Fibroblast of lung (primary cell): ENCODE results near the gene AOC3. TPM values are rescaled to one million over a fixed set of nuclear protein-coding genes. Genes with fewer than 3 reads are reported as not detected.

ENCODE experiments used
- DNase-seq, 2 donors: peaks; one replicate each; pipeline versions ENCODE4 v3.0.0 to v3.0.0-alpha.2; 2010; ENCODE audit warnings: low read depth in 2 of 2
- H2AFZ ChIP-seq: 2 replicates; pipeline ENCODE4 v1.5.1; 2012; ENCODE audit warnings: low read length, control low read depth, inconsistent platforms
- H3K27ac ChIP-seq: 2 replicates; pipeline ENCODE4 v1.5.1; 2011; ENCODE audit warnings: low read length, control low read depth; ENCODE audit not compliant: insufficient read depth
- H3K27me3 ChIP-seq: 2 replicates; pipeline ENCODE4 v1.5.1; 2011; ENCODE audit warnings: mild to moderate bottlenecking, low read length; ENCODE audit not compliant: control insufficient read depth, insufficient read depth
- H3K36me3 ChIP-seq: 2 replicates; pipeline ENCODE4 v1.5.1; 2011; ENCODE audit warnings: low read length; ENCODE audit not compliant: control insufficient read depth, insufficient read depth
- H3K4me1 ChIP-seq: 2 replicates; pipeline ENCODE4 v1.5.1; 2011; ENCODE audit warnings: low read length; ENCODE audit not compliant: control insufficient read depth, insufficient read depth; ENCODE audit errors: extremely low read depth
- H3K4me2 ChIP-seq: 2 replicates; pipeline ENCODE4 v1.5.1; 2011; ENCODE audit warnings: low read length, control low read depth; ENCODE audit not compliant: insufficient read depth; ENCODE audit errors: extremely low read depth
- H3K4me3 ChIP-seq, 4 experiments: fragments of 200-600 bp in 1 of 4; sonication (generic) in 1 of 4; replicated peaks in 1 of 4; 2 replicates each; pipeline ENCODE4 v1.5.1; 2011 to 2016; ENCODE audit warnings: low read length in 4 of 4, low read depth in 3 of 4, mild to moderate bottlenecking in 3 of 4, control low read depth in 2 of 4, inconsistent platforms in 1 of 4, mixed read lengths in 1 of 4; ENCODE audit not compliant: insufficient read depth in 1 of 4; ENCODE audit errors: control extremely low read depth in 1 of 4
- H3K79me2 ChIP-seq: 2 replicates; pipeline ENCODE4 v1.5.1; 2012; ENCODE audit warnings: mild to moderate bottlenecking, low read length, inconsistent platforms; ENCODE audit not compliant: control insufficient read depth, insufficient read depth
- H3K9ac ChIP-seq: 2 replicates; pipeline ENCODE4 v1.5.1; 2011; ENCODE audit warnings: mild to moderate bottlenecking, low read length, control low read depth; ENCODE audit not compliant: insufficient read depth
- H3K9me3 ChIP-seq: 2 replicates; pipeline ENCODE4 v1.5.1; 2012; ENCODE audit warnings: low read depth, low read length; ENCODE audit not compliant: control insufficient read depth, insufficient read depth
- H4K20me1 ChIP-seq: 2 replicates; pipeline ENCODE4 v1.5.1; 2011; ENCODE audit warnings: low read length; ENCODE audit not compliant: control insufficient read depth, insufficient read depth; ENCODE audit errors: extremely low read depth
- EZH2 ChIP-seq: IDR thresholded peaks from 2 replicates; pipeline ENCODE4 v1.5.1; 2012; ENCODE audit warnings: low read length, control low read depth, mild to moderate bottlenecking; ENCODE audit errors: missing control alignments
- polyA plus RNA-seq, 2 donors: library from polyadenylated mRNA; depleted of rRNA in 1 of 2; stranded (reverse) in 1 of 2; unstranded in 1 of 2; fragments of >200 nt; gene quantifications; 2 replicates each; pipeline ENCODE4 v1.2.1, GENCODE V29; 2011 to 2012; ENCODE audit warnings: missing spikeins in 1 of 2
- total RNA-seq: library from RNA; depleted of rRNA; stranded (reverse); fragments of >200 nt; gene quantifications from 2 replicates; pipeline ENCODE4 v1.2.1, GENCODE V29; 2014
- TF ChIP-seq, protein P1 (sequence below), 2 donors: IDR thresholded peaks in 1 of 2; conservative IDR thresholded peaks in 1 of 2; 1 replicate in 1 of 2; 2 replicates in 1 of 2; pipeline ENCODE4 v1.5.1; 2011 to 2012; ENCODE audit warnings: low read length in 2 of 2, control low read depth in 1 of 2, inconsistent platforms in 1 of 2, low read depth in 1 of 2, mild to moderate bottlenecking in 1 of 2

Gene AOC3
- total and polyA plus RNA-seq, 2 donors (not counting 1 experiment from before 2014, with no cell fraction given), result 0.17 to 3.5 TPM

DNA sequence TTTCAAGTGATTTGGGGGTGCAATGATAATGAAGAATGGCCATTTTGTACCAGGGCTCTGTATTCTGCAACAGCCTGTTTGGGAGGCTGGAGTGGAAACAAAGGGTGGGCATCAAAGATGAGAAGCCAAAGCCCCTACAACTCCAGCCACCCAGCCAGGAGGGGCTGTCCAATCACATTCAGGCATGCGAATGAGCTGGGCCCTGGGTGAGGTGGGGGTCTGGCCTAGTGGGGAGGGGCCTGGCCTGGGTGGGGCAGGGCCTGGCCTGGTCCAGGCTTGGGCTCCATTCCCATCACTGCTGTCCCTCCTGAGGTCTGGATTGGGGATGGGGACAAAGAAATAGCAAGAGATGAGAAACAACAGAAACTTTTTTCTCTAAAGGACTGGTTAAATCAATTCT, 6.4 kb downstream of the AOC3 start:
- no peaks in the 10 kb centered on the region for H3K79me2 ChIP-seq
- no peaks in the 10 kb centered on the region for H3K36me3 ChIP-seq
- H3K4me1 ChIP-seq, result no peaks in the 10 kb centered on the region
- no peak overlapping the region for H3K9ac ChIP-seq
- H3K27ac ChIP-seq, result no peak overlapping the region
- no peaks in the 10 kb centered on the region for H3K9me3 ChIP-seq
- TF ChIP-seq, protein P1, sequence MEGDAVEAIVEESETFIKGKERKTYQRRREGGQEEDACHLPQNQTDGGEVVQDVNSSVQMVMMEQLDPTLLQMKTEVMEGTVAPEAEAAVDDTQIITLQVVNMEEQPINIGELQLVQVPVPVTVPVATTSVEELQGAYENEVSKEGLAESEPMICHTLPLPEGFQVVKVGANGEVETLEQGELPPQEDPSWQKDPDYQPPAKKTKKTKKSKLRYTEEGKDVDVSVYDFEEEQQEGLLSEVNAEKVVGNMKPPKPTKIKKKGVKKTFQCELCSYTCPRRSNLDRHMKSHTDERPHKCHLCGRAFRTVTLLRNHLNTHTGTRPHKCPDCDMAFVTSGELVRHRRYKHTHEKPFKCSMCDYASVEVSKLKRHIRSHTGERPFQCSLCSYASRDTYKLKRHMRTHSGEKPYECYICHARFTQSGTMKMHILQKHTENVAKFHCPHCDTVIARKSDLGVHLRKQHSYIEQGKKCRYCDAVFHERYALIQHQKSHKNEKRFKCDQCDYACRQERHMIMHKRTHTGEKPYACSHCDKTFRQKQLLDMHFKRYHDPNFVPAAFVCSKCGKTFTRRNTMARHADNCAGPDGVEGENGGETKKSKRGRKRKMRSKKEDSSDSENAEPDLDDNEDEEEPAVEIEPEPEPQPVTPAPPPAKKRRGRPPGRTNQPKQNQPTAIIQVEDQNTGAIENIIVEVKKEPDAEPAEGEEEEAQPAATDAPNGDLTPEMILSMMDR (conservative IDR thresholded peaks at IDR 0.05 in 1 of 2, IDR thresholded peaks at IDR 0.05 in 1 of 2; ENCODE audit: low read depth in 1 of 2, low read length in 2 of 2), result no peak
- no peak for TF ChIP-seq EZH2
- H3K4me3 ChIP-seq, result no peak overlapping the region
- H3K4me2 ChIP-seq, result no peak overlapping the region
- H3K27me3 ChIP-seq, result peaks cover 6% of the 10 kb centered on the region
- no peaks in the 10 kb centered on the region for H4K20me1 ChIP-seq
- no peak for DNase-seq
- H2AFZ ChIP-seq, result no peak overlapping the region

DNA sequence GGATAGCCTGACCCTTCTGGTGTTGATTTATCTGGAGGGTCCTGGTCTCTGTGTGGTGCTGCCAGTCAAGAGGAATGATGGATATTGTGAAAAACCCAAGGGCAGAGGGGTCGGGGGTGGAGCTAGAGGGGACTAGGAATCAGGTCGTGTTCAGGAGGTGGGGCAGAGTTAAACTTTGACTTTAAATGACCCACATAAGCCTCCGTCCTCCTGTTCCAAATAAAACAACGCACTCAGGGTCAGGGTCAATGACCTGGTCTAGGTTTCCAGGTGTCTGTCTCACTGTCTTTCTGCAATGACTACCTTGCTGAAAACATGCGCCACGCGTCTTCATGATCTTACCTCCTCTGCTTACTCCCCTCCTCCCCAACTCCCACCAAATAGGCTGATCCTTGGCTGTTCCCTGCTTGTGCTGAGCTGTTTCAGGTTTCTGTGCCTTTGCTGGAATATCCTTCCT, 14.7 kb downstream of the AOC3 start:
- Histone ChIP-seq H4K20me1 (no peaks in the 10 kb centered on the region), H2AFZ (no peak overlapping the region), H3K9me3 (no peaks in the 10 kb centered on the region), H3K4me1 (peaks cover 4% of the 10 kb centered on the region), H3K36me3 (no peaks in the 10 kb centered on the region), H3K4me2 (no peak overlapping the region), H3K27ac (no peak overlapping the region), H3K79me2 (no peaks in the 10 kb centered on the region), H3K4me3 (no peak overlapping the region), H3K27me3 (no peaks in the 10 kb centered on the region), H3K9ac (no peak overlapping the region)
- TF ChIP-seq, protein P1 (conservative IDR thresholded peaks at IDR 0.05 in 1 of 2, IDR thresholded peaks at IDR 0.05 in 1 of 2; ENCODE audit: low read depth in 1 of 2, low read length in 2 of 2), result no peak
- TF ChIP-seq EZH2, result no peak
- DNase-seq, result no peak

DNA sequence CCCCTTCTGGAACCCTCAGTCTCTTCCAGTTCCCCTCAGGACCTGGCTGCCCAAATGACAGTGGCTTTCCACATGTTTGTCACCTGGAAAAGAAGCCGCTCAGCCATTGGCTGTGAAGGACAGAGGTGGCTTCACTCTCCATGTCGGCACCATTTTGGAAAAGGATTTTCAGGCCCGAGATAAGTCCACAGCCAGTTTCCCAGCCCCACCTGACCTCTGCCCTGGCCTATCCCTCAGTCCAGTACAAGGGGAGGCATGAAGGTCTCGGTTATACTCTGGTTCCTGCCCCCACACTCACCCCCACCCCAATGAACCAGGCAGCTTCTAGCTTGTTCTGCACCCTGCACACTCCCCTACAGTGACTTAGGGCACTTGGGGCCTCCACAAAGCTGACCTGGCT, 15.2 kb downstream of the AOC3 start:
- Histone ChIP-seq H2AFZ (no peak overlapping the region), H4K20me1 (no peaks in the 10 kb centered on the region)
- TF ChIP-seq, protein P1 (conservative IDR thresholded peaks at IDR 0.05 in 1 of 2, IDR thresholded peaks at IDR 0.05 in 1 of 2; ENCODE audit: low read depth in 1 of 2, low read length in 2 of 2), result no peak
- no peak for TF ChIP-seq EZH2

More for the DNA sequence above, 15.2 kb downstream of the AOC3 start:
- H3K4me3 ChIP-seq, result no peak overlapping the region
- H3K79me2 ChIP-seq, result no peaks in the 10 kb centered on the region
- H3K36me3 ChIP-seq, result no peaks in the 10 kb centered on the region
- H3K4me1 ChIP-seq, result peaks cover 4% of the 10 kb centered on the region
- no peak overlapping the region for H3K9ac ChIP-seq
- no peaks in the 10 kb centered on the region for H3K9me3 ChIP-seq
- no peak for DNase-seq
- H3K27ac ChIP-seq, result no peak overlapping the region
- H3K27me3 ChIP-seq, result no peaks in the 10 kb centered on the region
- H3K4me2 ChIP-seq, result no peak overlapping the region
